Trophoblast cell (in vitro differentiated cells and primary cell): ENCODE measurements around the gene FAM209B.

Experiments
- DNase-seq, 2 donors: peaks; one replicate each; pipeline ENCODE4 v3.0.0-alpha.2; 2016
- H2AFZ ChIP-seq: 2 replicates; pipeline ENCODE4 v1.6.1; 2013; ENCODE audit warnings: low read length, moderate library complexity, mild to moderate bottlenecking; ENCODE audit not compliant: insufficient read depth, poor library complexity
- H2AK5ac ChIP-seq: 2 replicates; pipeline ENCODE4 v1.6.1; 2013; ENCODE audit warnings: mild to moderate bottlenecking, low read length
- H2BK120ac ChIP-seq: 2 replicates; pipeline ENCODE4 v1.6.1; 2013; ENCODE audit warnings: low read length, mild to moderate bottlenecking, moderate library complexity; ENCODE audit not compliant: insufficient read depth, poor library complexity
- H2BK12ac ChIP-seq: 2 replicates; pipeline ENCODE4 v1.6.1; 2013; ENCODE audit warnings: mild to moderate bottlenecking, low read length, moderate library complexity
- H2BK5ac ChIP-seq: 2 replicates; pipeline ENCODE4 v1.6.1; 2013; ENCODE audit warnings: low read length, low read depth, moderate library complexity, mild to moderate bottlenecking; ENCODE audit not compliant: poor library complexity
- H3K14ac ChIP-seq: 2 replicates; pipeline ENCODE4 v1.6.1; 2013; ENCODE audit warnings: mild to moderate bottlenecking, low read length
- H3K18ac ChIP-seq: 2 replicates; pipeline ENCODE4 v1.6.1; 2013; ENCODE audit warnings: mild to moderate bottlenecking, low read length
- H3K23ac ChIP-seq: 2 replicates; pipeline ENCODE4 v1.6.1; 2013; ENCODE audit warnings: low read length
- H3K27ac ChIP-seq: 2 replicates; pipeline ENCODE4 v1.5.1; 2013; ENCODE audit warnings: low read depth, mild to moderate bottlenecking, inconsistent platforms, low read length, moderate library complexity
- H3K27me3 ChIP-seq: 2 replicates; pipeline ENCODE4 v1.6.1; 2013; ENCODE audit warnings: inconsistent platforms, mild to moderate bottlenecking, low read length, moderate library complexity; ENCODE audit not compliant: insufficient read depth
- H3K36me3 ChIP-seq, 2 experiments: 1 replicate in 1 of 2; 2 replicates in 1 of 2; pipeline ENCODE4 v1.6.1; 2013; ENCODE audit warnings: low read length in 2 of 2, mild to moderate bottlenecking in 2 of 2, moderate library complexity in 1 of 2; ENCODE audit not compliant: insufficient read depth in 2 of 2, control insufficient read depth in 1 of 2
- H3K4ac ChIP-seq: 2 replicates; pipeline ENCODE4 v1.6.1; 2013; ENCODE audit warnings: low read depth, mild to moderate bottlenecking, low read length, moderate library complexity
- H3K4me1 ChIP-seq, 2 experiments: 1 replicate in 1 of 2; 2 replicates in 1 of 2; pipeline ENCODE4 v1.6.1; 2013; ENCODE audit warnings: low read length in 2 of 2, mild to moderate bottlenecking in 2 of 2, moderate library complexity in 1 of 2; ENCODE audit not compliant: insufficient read depth in 2 of 2, control insufficient read depth in 1 of 2
- H3K4me2 ChIP-seq: 2 replicates; pipeline ENCODE4 v1.6.1; 2013; ENCODE audit warnings: inconsistent platforms, mild to moderate bottlenecking, low read length, moderate library complexity
- H3K4me3 ChIP-seq: 2 replicates; pipeline ENCODE4 v1.5.1; 2013; ENCODE audit warnings: mild to moderate bottlenecking, low read depth, low read length, inconsistent platforms
- H3K79me1 ChIP-seq: one replicate; pipeline ENCODE4 v1.6.1; 2013; ENCODE audit warnings: low read length
- H3K79me2 ChIP-seq: 2 replicates; pipeline ENCODE4 v1.6.1; 2013; ENCODE audit warnings: low read length, mild to moderate bottlenecking; ENCODE audit not compliant: control insufficient read depth, insufficient read depth, poor library complexity
- H3K9ac ChIP-seq: 2 replicates; pipeline ENCODE4 v1.6.1; 2013; ENCODE audit warnings: mild to moderate bottlenecking, low read length
- H3K9me3 ChIP-seq: 2 replicates; pipeline ENCODE4 v1.6.1; 2013; ENCODE audit warnings: low read depth, mild to moderate bottlenecking, control low read depth, inconsistent platforms, low read length; ENCODE audit not compliant: insufficient read depth
- H4K12ac ChIP-seq: 2 replicates; pipeline ENCODE4 v1.6.1; 2013; ENCODE audit warnings: low read depth, mild to moderate bottlenecking, low read length, moderate library complexity
- H4K8ac ChIP-seq: 2 replicates; pipeline ENCODE4 v1.6.1; 2013; ENCODE audit warnings: low read depth, mild to moderate bottlenecking, low read length, moderate library complexity
- H4K91ac ChIP-seq: one replicate; pipeline ENCODE4 v1.6.1; 2013; ENCODE audit warnings: low read depth, mild to moderate bottlenecking, low read length, moderate library complexity
- WGBS: extraction: QIAGEN DNeasy Blood & Tissue Kit; methylation state at CpG from one replicate; pipeline ENCODE4 v1.1.7; 2013; ENCODE audit warnings: missing lambda C conversion rate; ENCODE audit not compliant: insufficient read length, insufficient coverage; ENCODE audit errors: extremely low coverage; 5-methylcytosine and 5-hydroxymethylcytosine counted together

Gene FAM209B

GRCh38 chr20:56517641-56518040 lies 15.4 kb upstream of the FAM209B start:
- Histone ChIP-seq H3K27ac (no peak overlapping the region), H3K79me1 (peaks cover 4% of the 10 kb centered on the region), H3K9ac (no peak overlapping the region), H2BK120ac (no peak overlapping the region), H3K4ac (no peak overlapping the region), H3K4me2 (no peak overlapping the region), H3K14ac (no peak overlapping the region), H2AK5ac (no peak overlapping the region), H2BK5ac (no peak overlapping the region), H3K4me3 (no peak overlapping the region), H2AFZ (no peak overlapping the region), H3K4me1 (peaks cover 11% of the 10 kb centered on the region in 2 experiments), H3K27me3 (no peaks in the 10 kb centered on the region), H4K8ac (no peak overlapping the region), H3K23ac (no peak overlapping the region), H4K12ac (no peak overlapping the region), H3K79me2 (no peaks in the 10 kb centered on the region), H3K18ac (no peak overlapping the region), H4K91ac (no peak overlapping the region), H3K9me3 (peaks cover 9% of the 10 kb centered on the region), H2BK12ac (no peak overlapping the region), H3K36me3 (peaks cover 40 to 43% of the 10 kb centered on the region in 2 experiments)
- no CpG with 5 or more reads among the region's 8 CpGs for WGBS
- DNase-seq, result no peak

DNA sequence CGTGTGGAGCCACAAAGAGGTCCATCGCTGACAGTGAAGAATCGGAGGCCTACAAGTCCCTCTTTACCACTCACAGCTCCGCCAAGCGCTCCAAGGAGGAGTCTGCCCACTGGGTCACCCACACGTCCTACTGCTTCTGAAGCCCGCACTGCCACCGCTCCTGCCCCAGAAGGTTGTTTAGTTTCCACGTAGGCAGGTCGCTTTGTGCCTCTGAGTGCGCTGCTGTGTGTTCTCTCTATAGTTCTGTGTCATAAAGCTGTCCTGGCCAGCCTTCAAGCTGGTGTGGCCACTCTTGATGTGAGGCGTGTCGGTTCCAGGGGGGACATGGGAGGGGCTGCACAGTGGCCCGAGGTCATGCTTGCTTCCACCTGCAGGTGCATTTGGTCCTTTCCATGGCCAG lies 14.9 kb upstream of the FAM209B start:
- no peak overlapping the region for H3K18ac ChIP-seq
- no peak overlapping the region for H4K91ac ChIP-seq

DNA sequence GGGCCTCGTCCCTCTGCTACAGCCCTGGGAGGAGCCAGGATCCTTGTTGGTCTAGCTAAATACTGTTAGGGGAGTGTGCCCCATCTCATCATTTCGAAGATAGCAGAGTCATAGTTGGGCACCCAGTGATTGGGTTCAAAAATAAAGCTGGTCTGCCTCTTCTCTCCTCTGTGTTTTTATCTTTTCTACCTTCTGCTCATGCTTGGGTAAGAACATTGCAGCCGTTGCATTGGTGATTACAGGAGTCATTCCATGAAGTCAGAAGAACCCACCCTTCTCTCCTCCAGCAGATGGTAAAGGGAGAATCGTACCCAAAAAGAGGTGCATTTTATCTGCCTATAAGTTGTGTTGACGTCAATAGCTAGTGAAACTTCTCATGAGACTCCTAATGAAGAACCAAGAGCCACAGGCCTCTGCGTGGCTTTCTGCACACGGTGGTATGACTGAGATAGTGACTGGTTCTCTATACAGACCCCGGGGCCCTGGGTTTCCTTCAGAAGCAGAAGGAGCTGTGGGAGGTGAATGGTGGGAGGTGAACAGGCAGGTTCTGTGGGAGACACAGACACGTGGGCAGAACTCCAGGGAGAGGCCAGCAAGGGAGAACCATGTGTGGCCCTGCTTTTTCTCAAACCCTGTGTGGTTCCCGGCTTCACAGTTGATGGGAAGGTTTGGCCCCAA lies 14.2 kb upstream of the FAM209B start:
- Histone ChIP-seq H3K79me2 (no peaks in the 10 kb centered on the region), H3K4me3 (no peak overlapping the region), H2AK5ac (no peak overlapping the region), H3K23ac (no peak overlapping the region), H3K79me1 (no peaks in the 10 kb centered on the region), H3K9me3 (peaks cover 9% of the 10 kb centered on the region), H3K4me1 (no peaks in the 10 kb centered on the region), H3K14ac (no peak overlapping the region), H3K27ac (no peak overlapping the region), H3K4ac (no peak overlapping the region), H3K18ac (no peak overlapping the region), H4K12ac (no peak overlapping the region), H3K36me3 (peaks cover 37 to 38% of the 10 kb centered on the region in 2 experiments), H2BK12ac (no peak overlapping the region), H3K4me2 (no peak overlapping the region), H2BK120ac (no peak overlapping the region), H2BK5ac (no peak overlapping the region), H3K9ac (no peak overlapping the region), H3K27me3 (no peaks in the 10 kb centered on the region), H2AFZ (no peak overlapping the region), H4K91ac (no peak overlapping the region), H4K8ac (no peak overlapping the region)
- DNase-seq, result no peak
- no CpG with 5 or more reads among the region's 10 CpGs for WGBS

More for the DNA sequence above, 14.9 kb upstream of the FAM209B start:
- no peak overlapping the region for H3K4me2 ChIP-seq
- no peaks in the 10 kb centered on the region for H3K27me3 ChIP-seq
- no peak overlapping the region for H3K9ac ChIP-seq
- no peak for DNase-seq
- no peak overlapping the region for H2BK120ac ChIP-seq
- H3K79me1 ChIP-seq, result peaks cover 2% of the 10 kb centered on the region
- H3K9me3 ChIP-seq, result peaks cover 9% of the 10 kb centered on the region
- no peak overlapping the region for H3K14ac ChIP-seq
- no peak overlapping the region for H2AK5ac ChIP-seq
- H3K4me3 ChIP-seq, result no peak overlapping the region
- H4K8ac ChIP-seq, result no peak overlapping the region
- no peaks in the 10 kb centered on the region for H3K79me2 ChIP-seq
- WGBS, result no CpG with 5 or more reads among the region's 14 CpGs
- H3K27ac ChIP-seq, result no peak overlapping the region
- no peak overlapping the region for H2BK12ac ChIP-seq
- no peak overlapping the region for H3K4ac ChIP-seq
- no peak overlapping the region for H2AFZ ChIP-seq
- no peak overlapping the region for H4K12ac ChIP-seq
- no peak overlapping the region for H3K23ac ChIP-seq
- peaks cover 40 to 43% of the 10 kb centered on the region in 2 experiments for H3K36me3 ChIP-seq
- peaks cover 6 to 7% of the 10 kb centered on the region in 2 experiments for H3K4me1 ChIP-seq
- no peak overlapping the region for H2BK5ac ChIP-seq

DNA sequence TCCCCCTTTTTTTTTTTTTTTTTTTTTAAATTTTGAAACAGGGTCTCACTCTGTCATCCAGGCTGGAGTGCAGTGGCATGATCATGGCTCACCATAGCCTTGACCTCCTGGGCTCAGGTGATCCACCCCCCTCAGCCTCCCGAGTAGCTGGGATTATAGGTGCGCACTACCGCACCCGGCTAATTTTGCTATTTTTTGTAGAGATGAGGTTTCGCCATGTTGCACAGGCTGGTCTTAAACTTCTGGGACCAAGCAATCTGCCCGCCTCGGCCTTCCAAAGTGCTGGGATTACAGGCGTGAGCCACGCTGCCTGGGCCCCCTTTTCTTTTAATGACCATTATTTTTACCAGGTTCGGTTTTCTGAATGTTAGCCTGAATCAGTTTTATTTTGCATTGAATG lies 13.5 kb upstream of the FAM209B start:
- Histone ChIP-seq H2AK5ac (no peak overlapping the region), H3K4ac (no peak overlapping the region), H3K4me1 (no peaks in the 10 kb centered on the region), H2AFZ (no peak overlapping the region), H3K79me2 (no peaks in the 10 kb centered on the region), H3K79me1 (no peaks in the 10 kb centered on the region), H3K4me2 (no peak overlapping the region), H4K12ac (no peak overlapping the region), H3K27me3 (no peaks in the 10 kb centered on the region), H2BK120ac (no peak overlapping the region), H3K27ac (no peak overlapping the region), H3K18ac (no peak overlapping the region), H2BK5ac (no peak overlapping the region), H3K4me3 (no peak overlapping the region), H3K14ac (no peak overlapping the region), H3K9me3 (peaks cover 9% of the 10 kb centered on the region), H4K91ac (no peak overlapping the region), H3K9ac (no peak overlapping the region), H3K23ac (no peak overlapping the region), H2BK12ac (no peak overlapping the region), H3K36me3 (peaks cover 33 to 34% of the 10 kb centered on the region in 2 experiments), H4K8ac (no peak overlapping the region)
- WGBS, result no CpG with 5 or more reads among the region's 10 CpGs
- no peak for DNase-seq
